Activated naive CD8-positive, alpha-beta T cell treated with anti-CD3 and anti-CD28 coated beads, Interleukin-2, amount 50 U/mL, for 24 hours (primary cell): ENCODE data around the gene PRR18.
"Not testable (repeated sequence)": the region's sequence is repeated elsewhere in the genome, so short reads cannot be mapped to it uniquely, and the experiment has no call there.

Experiments used
- ATAC-seq: fragments of 150-1000 bp; cut with Tn5 transposase; one replicate; pipeline ENCODE4 v1.10.0; 2021
- DNase-seq: peaks from one replicate; pipeline ENCODE4 v3.0.0; 2021
- H3K27ac Mint-ChIP-seq: one replicate; pipeline ENCODE4 v1.8.0; 2021; ENCODE audit warnings: mild to moderate bottlenecking, mixed read lengths
- H3K27me3 Mint-ChIP-seq: one replicate; pipeline ENCODE4 v1.8.0; 2021; ENCODE audit warnings: mixed read lengths
- H3K36me3 Mint-ChIP-seq: one replicate; pipeline ENCODE4 v1.8.0; 2021; ENCODE audit warnings: low read depth, mixed read lengths
- H3K4me1 Mint-ChIP-seq: one replicate; pipeline ENCODE4 v1.8.0; 2021; ENCODE audit warnings: mixed read lengths
- H3K4me3 Mint-ChIP-seq: one replicate; pipeline ENCODE4 v1.8.0; 2021; ENCODE audit warnings: mild to moderate bottlenecking, moderate library complexity, mixed read lengths
- H3K9me3 Mint-ChIP-seq: one replicate; pipeline ENCODE4 v1.8.0; 2021; ENCODE audit warnings: mixed read lengths

The PRR18 gene

GRCh38 chr6:166308033-166308768 lies at the start of gene PRR18:
Gene PRR18, minus strand, starts transcription at chr6:166308392. Its CDS starts 250 bp downstream, at chr6:166308142.
- ATAC-seq, result peak; percentile 40
- DNase-seq, result no peak
- Mint-ChIP-seq H3K9me3 (no peaks in the 10 kb centered on the region), H3K4me3 (peak within 1 kb of the TSS; percentile 32), H3K36me3 (no peaks in the 10 kb centered on the region), H3K4me1 (peaks cover 3% of the 10 kb centered on the region), H3K27ac (no peak within 1 kb of the TSS), H3K27me3 (peaks cover 48% of the 10 kb centered on the region)

- Mint-ChIP-seq H3K27me3 (peaks cover 17% of the 10 kb centered on the region), H3K27ac (no peak overlapping the region), H3K36me3 (no peaks in the 10 kb centered on the region), H3K9me3 (peaks cover 23% of the 10 kb centered on the region), H3K4me1 (peaks cover 2% of the 10 kb centered on the region), H3K4me3 (no peak overlapping the region)
- no peak for DNase-seq
- ATAC-seq, result no peak
Observed at GRCh38 chr6:166355552-166355951, 47.4 kb upstream of the PRR18 start.

- Mint-ChIP-seq H3K27me3 (peaks cover 17% of the 10 kb centered on the region), H3K9me3 (peaks cover 26% of the 10 kb centered on the region), H3K4me1 (peaks cover 2% of the 10 kb centered on the region), H3K36me3 (no peaks in the 10 kb centered on the region), H3K27ac (no peak overlapping the region), H3K4me3 (no peak overlapping the region)
- DNase-seq, result no peak
- ATAC-seq, result no peak
Observed at GRCh38 chr6:166354965-166355364, 46.8 kb upstream of the PRR18 start.

GRCh38 chr6:166354143-166354542 lies 46.0 kb upstream of the PRR18 start:
- no peak for ATAC-seq
- peaks cover 2% of the 10 kb centered on the region for H3K4me1 Mint-ChIP-seq
- peaks cover 34% of the 10 kb centered on the region for H3K9me3 Mint-ChIP-seq
- no peak for DNase-seq
- peaks cover 13% of the 10 kb centered on the region for H3K27me3 Mint-ChIP-seq
- H3K36me3 Mint-ChIP-seq, result no peaks in the 10 kb centered on the region
- H3K27ac Mint-ChIP-seq, result no peak overlapping the region
- H3K4me3 Mint-ChIP-seq, result no peak overlapping the region

GRCh38 chr6:166353507-166353906 lies 45.3 kb upstream of the PRR18 start:
- ATAC-seq, result no peak

GRCh38 chr6:166352923-166353322 lies 44.7 kb upstream of the PRR18 start:
- peaks cover 29% of the 10 kb centered on the region for H3K9me3 Mint-ChIP-seq
- no peak overlapping the region for H3K4me3 Mint-ChIP-seq
- H3K36me3 Mint-ChIP-seq, result no peaks in the 10 kb centered on the region
- no peak for DNase-seq
- peaks cover 10% of the 10 kb centered on the region for H3K4me1 Mint-ChIP-seq
- no peak overlapping the region for H3K27ac Mint-ChIP-seq
- ATAC-seq, result no peak
- H3K27me3 Mint-ChIP-seq, result peaks cover 7% of the 10 kb centered on the region

More at GRCh38 chr6:166353507-166353906, 45.3 kb upstream of the PRR18 start:
- H3K9me3 Mint-ChIP-seq, result peaks cover 34% of the 10 kb centered on the region
- H3K36me3 Mint-ChIP-seq, result no peaks in the 10 kb centered on the region
- H3K27me3 Mint-ChIP-seq, result peaks cover 11% of the 10 kb centered on the region
- H3K27ac Mint-ChIP-seq, result no peak overlapping the region
- H3K4me1 Mint-ChIP-seq, result peaks cover 4% of the 10 kb centered on the region
- DNase-seq, result no peak
- H3K4me3 Mint-ChIP-seq, result no peak overlapping the region

GRCh38 chr6:166351715-166352285 lies 43.6 kb upstream of the PRR18 start:
- H3K4me1 Mint-ChIP-seq, result peaks cover 19% of the 10 kb centered on the region
- no peak for ATAC-seq
- H3K9me3 Mint-ChIP-seq, result peaks cover 27% of the 10 kb centered on the region
- no peak overlapping the region for H3K27ac Mint-ChIP-seq
- peak overlapping the region; percentile 15 for H3K4me3 Mint-ChIP-seq
- no peak for DNase-seq
- H3K27me3 Mint-ChIP-seq, result peaks cover 5% of the 10 kb centered on the region
- no peaks in the 10 kb centered on the region for H3K36me3 Mint-ChIP-seq

GRCh38 chr6:166348305-166348949 lies 40.2 kb upstream of the PRR18 start:
- H3K27me3 Mint-ChIP-seq, result peaks cover 2% of the 10 kb centered on the region
- H3K36me3 Mint-ChIP-seq, result no peaks in the 10 kb centered on the region
- peak overlapping the region; percentile 24 for H3K27ac Mint-ChIP-seq
- no peak for DNase-seq
- ATAC-seq, result peak; percentile 69
- peaks cover 27% of the 10 kb centered on the region for H3K9me3 Mint-ChIP-seq
- peaks cover 20% of the 10 kb centered on the region for H3K4me1 Mint-ChIP-seq
- no peak overlapping the region for H3K4me3 Mint-ChIP-seq

- ATAC-seq, result no peak
- H3K4me3 Mint-ChIP-seq, result no peak overlapping the region
Observed at GRCh38 chr6:166346965-166347364, 38.8 kb upstream of the PRR18 start.

GRCh38 chr6:166346449-166346848 lies 38.3 kb upstream of the PRR18 start:
- H3K9me3 Mint-ChIP-seq, result peaks cover 21% of the 10 kb centered on the region
- H3K4me1 Mint-ChIP-seq, result peaks cover 25% of the 10 kb centered on the region
- peaks cover 2% of the 10 kb centered on the region for H3K27me3 Mint-ChIP-seq
- no peaks in the 10 kb centered on the region for H3K36me3 Mint-ChIP-seq
- no peak for ATAC-seq
- no peak overlapping the region for H3K27ac Mint-ChIP-seq
- DNase-seq, result no peak
- no peak overlapping the region for H3K4me3 Mint-ChIP-seq

More at GRCh38 chr6:166346965-166347364, 38.8 kb upstream of the PRR18 start:
- no peak for DNase-seq
- H3K36me3 Mint-ChIP-seq, result no peaks in the 10 kb centered on the region
- peaks cover 2% of the 10 kb centered on the region for H3K27me3 Mint-ChIP-seq
- H3K27ac Mint-ChIP-seq, result no peak overlapping the region
- H3K4me1 Mint-ChIP-seq, result peaks cover 22% of the 10 kb centered on the region
- H3K9me3 Mint-ChIP-seq, result peaks cover 25% of the 10 kb centered on the region

- H3K27ac Mint-ChIP-seq, DNase-seq, ATAC-seq, H3K27me3 Mint-ChIP-seq, H3K36me3 Mint-ChIP-seq, H3K4me3 Mint-ChIP-seq: not testable (repeated sequence)
- Mint-ChIP-seq H3K9me3 (peaks cover 14% of the 10 kb centered on the region), H3K4me1 (peaks cover 27% of the 10 kb centered on the region)
Observed at GRCh38 chr6:166345672-166346071, 37.5 kb upstream of the PRR18 start.

- H3K4me1 Mint-ChIP-seq, result peaks cover 27% of the 10 kb centered on the region
- H3K9me3 Mint-ChIP-seq, DNase-seq, H3K27me3 Mint-ChIP-seq, H3K36me3 Mint-ChIP-seq, H3K4me3 Mint-ChIP-seq, ATAC-seq, H3K27ac Mint-ChIP-seq: not testable (repeated sequence)
Observed at GRCh38 chr6:166344921-166345320, 36.7 kb upstream of the PRR18 start.

- peaks cover 27% of the 10 kb centered on the region for H3K4me1 Mint-ChIP-seq
- ATAC-seq, result no peak
- peaks cover 3% of the 10 kb centered on the region for H3K9me3 Mint-ChIP-seq
- no peaks in the 10 kb centered on the region for H3K27me3 Mint-ChIP-seq
- no peak overlapping the region for H3K27ac Mint-ChIP-seq
- no peaks in the 10 kb centered on the region for H3K36me3 Mint-ChIP-seq
- no peak for DNase-seq
- no peak overlapping the region for H3K4me3 Mint-ChIP-seq
Observed at GRCh38 chr6:166344240-166344639, 36.0 kb upstream of the PRR18 start.

- no peak for DNase-seq
- Mint-ChIP-seq H3K36me3 (peaks cover 4% of the 10 kb centered on the region), H3K4me3 (peak overlapping the region; percentile 89), H3K9me3 (no peaks in the 10 kb centered on the region), H3K27ac (peak overlapping the region; percentile 61), H3K4me1 (peaks cover 25% of the 10 kb centered on the region), H3K27me3 (no peaks in the 10 kb centered on the region)
- no peak for ATAC-seq
Observed at GRCh38 chr6:166343150-166343487, 34.9 kb upstream of the PRR18 start.
